ENCODE measurements around the gene PRICKLE4.

The PRICKLE4 gene

GRCh38 chr6:41785689-41786450 is 5.3 kb downstream of the PRICKLE4 start:
- DNase-seq (ENCODE audit: extremely low read depth, low read depth): no peak
- TF ChIP-seq, protein P1, sequence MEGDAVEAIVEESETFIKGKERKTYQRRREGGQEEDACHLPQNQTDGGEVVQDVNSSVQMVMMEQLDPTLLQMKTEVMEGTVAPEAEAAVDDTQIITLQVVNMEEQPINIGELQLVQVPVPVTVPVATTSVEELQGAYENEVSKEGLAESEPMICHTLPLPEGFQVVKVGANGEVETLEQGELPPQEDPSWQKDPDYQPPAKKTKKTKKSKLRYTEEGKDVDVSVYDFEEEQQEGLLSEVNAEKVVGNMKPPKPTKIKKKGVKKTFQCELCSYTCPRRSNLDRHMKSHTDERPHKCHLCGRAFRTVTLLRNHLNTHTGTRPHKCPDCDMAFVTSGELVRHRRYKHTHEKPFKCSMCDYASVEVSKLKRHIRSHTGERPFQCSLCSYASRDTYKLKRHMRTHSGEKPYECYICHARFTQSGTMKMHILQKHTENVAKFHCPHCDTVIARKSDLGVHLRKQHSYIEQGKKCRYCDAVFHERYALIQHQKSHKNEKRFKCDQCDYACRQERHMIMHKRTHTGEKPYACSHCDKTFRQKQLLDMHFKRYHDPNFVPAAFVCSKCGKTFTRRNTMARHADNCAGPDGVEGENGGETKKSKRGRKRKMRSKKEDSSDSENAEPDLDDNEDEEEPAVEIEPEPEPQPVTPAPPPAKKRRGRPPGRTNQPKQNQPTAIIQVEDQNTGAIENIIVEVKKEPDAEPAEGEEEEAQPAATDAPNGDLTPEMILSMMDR (IDR thresholded peaks at IDR 0.05; ENCODE audit: low read depth, low read length): no peak

GRCh38 chr6:41786451-41787218 is 6.1 kb downstream of the PRICKLE4 start:
- TF ChIP-seq, protein P1 (IDR thresholded peaks at IDR 0.05; ENCODE audit: low read depth, low read length): peak; percentile 42
- peak; percentile 35 for DNase-seq (ENCODE audit: extremely low read depth, low read depth)

- DNase-seq (ENCODE audit: extremely low read depth, low read depth): peak; percentile 83
- TF ChIP-seq, protein P1 (IDR thresholded peaks at IDR 0.05; ENCODE audit: low read depth, low read length): peak; percentile 75
Observed at GRCh38 chr6:41787219-41787917, 6.8 kb downstream of the PRICKLE4 start, which contains the start of gene TOMM6. Gene TOMM6, plus strand, starts transcription at chr6:41787694. Its CDS starts 4 bp downstream, at chr6:41787698.

DNA sequence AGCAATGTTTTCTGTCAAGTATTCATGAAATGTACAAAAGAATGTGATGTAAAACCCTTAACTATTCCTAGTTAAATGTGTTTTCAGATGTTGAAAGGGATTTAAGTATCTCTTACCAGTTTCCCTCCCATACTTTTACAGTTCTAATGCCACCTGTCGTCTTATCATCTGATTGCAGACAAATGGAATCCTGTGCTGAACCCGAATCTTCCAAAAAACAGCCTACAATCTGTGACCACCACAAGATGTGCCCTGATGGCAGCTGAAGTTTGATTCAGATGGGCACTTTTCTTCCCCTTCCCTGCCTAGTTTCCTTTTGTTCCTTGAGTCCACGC is 8.8 kb downstream of the PRICKLE4 start:
- DNase-seq (ENCODE audit: extremely low read depth, low read depth): no peak
- TF ChIP-seq, protein P1 (IDR thresholded peaks at IDR 0.05; ENCODE audit: low read depth, low read length): no peak

GRCh38 chr6:41790045-41790444 is 9.5 kb downstream of the PRICKLE4 start:
- TF ChIP-seq, protein P1 (IDR thresholded peaks at IDR 0.05; ENCODE audit: low read depth, low read length): no peak
- DNase-seq (ENCODE audit: extremely low read depth, low read depth): no peak

DNA sequence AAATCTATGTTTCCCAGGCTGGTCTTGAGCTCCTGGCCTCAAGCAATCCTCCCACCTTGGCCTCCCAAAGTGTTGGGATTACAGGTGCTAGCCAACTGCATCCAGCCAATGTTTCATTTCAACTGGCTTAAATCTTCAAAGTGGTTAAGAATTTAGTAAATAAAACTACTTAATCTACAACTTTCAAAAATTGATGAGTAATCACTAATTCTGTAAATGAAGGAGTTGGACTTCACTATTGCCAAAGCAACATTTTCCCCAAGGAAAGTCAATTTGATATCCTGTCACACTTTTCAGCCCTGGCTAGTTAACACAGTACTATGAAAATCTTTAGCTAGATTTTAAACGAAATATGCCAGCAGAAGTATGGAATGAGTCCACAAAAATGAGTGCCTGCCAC is 10.7 kb downstream of the PRICKLE4 start:
- TF ChIP-seq, protein P1 (IDR thresholded peaks at IDR 0.05; ENCODE audit: low read depth, low read length): no peak
- DNase-seq (ENCODE audit: extremely low read depth, low read depth): no peak
